GM11168 (cell line): ENCODE measurements around the gene CRHR2.

Experiments
- in situ Hi-C: fragments of 300-500 bp; cut with MboI; formaldehyde crosslinking; loops from one replicate; pipeline ENCODE4 v1.12.0; 2022; ENCODE audit warnings: low sequenced_read_pairs; ENCODE audit not compliant: unreplicated experiment

CRHR2 gene

DNA sequence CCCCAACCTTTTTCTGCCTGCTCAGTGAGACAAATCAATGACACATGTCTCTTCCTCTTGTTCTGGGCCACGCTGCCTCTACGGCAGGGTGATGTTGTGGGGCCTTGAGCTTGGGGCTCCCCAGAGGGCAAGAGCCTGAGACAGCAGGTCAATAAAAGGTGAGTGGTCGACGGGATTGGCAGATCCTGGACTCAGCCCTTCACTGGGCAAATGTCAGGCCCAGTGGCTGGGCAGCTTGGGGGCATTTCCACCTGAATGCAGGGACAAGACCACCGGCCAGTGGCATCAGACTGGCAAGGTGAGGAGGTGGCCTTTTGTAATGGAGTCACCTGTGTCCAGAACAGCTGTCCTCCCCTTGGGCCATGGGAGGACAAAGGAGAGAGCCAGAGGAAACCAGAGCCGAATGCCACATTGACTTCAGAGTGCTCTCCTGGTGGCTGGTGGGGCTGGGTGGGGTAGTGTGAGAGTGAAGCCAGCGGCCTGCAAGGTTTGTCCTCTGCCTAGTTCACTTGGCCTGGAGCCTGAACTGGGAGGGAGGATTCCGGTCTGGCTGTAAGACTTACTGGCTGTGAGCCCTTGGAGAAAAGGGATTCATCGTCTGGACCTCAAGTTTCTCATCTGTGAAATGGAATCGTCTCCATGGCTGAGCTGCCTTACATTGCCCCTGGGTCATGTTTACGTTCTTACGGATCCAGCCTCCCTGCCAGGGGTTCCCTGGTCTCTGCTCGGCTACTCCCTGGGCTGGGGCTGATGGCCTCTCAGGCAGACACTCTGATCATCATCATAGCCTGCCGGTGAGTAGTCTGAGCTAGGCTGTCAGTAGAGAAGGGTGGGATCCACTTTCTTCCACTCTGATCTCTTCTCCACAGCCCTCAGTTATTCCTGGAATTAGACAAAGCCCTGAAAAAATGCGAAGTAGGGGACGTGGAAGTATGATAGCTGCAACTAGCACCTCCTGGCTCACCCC, 25.4 kb upstream of the CRHR2 start:
- in situ Hi-C loops: no loop called here

DNA sequence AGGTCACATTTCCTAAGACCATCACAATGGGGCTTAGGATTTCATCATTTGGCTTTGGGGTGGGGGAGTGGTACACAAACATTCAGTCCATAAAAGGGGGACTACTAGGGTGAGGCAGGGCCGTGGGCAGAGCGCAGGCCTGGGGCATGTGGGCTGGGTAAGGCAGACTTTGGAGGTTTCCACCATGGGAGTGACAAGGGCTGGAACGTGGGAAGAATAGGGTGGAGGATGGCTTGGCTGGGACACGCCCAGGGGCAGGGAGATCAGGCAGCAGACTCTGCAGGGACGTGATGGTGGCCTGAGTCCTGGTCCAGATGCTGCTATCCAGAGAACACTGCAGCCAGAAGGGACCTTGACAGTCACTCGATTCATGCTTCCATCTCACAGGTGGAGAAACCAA, 24.7 kb upstream of the CRHR2 start:
- in situ Hi-C loops: no loop called here

DNA sequence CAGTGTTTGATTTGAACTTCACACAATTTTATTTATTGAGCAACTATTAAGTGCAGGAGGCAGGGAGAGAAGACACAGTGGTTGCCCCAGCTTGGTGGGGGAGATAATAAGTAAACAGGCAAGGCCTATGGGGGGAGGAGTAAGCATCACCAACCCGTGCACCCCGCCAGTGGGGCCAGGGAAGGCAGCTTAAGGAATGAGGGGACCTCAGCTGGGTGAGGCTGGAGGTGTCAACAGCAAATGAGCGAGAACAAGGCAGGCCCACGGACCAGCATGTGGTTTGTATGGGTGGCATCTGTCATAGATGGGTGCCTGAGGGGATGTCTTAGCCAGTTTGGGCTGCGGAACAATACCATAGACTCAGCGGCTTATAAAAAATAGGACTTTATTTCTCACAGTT, 24.1 kb upstream of the CRHR2 start:
- in situ Hi-C loops: no loop called here

DNA sequence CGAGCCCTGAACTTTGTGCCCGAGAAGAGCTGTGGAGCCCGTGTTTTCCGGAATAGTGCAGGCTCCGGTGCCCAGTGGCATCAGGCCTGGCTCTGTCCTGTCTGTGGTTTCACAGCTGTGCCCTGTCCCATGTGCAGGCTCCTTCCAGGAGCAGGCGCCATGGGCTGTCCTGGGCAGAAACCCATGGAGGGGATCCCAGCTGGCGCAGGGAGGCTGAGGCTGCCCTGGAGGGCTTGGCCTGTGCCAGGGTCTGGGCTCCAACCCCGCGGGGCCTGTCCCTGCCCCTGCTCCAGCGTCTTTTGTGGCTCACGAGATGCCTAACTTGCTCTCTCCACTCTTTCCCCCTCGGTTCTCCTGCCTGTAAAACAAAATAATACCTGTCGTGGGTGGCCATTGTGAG, 23.3 kb upstream of the CRHR2 start:
- in situ Hi-C loops: no loop called here

DNA sequence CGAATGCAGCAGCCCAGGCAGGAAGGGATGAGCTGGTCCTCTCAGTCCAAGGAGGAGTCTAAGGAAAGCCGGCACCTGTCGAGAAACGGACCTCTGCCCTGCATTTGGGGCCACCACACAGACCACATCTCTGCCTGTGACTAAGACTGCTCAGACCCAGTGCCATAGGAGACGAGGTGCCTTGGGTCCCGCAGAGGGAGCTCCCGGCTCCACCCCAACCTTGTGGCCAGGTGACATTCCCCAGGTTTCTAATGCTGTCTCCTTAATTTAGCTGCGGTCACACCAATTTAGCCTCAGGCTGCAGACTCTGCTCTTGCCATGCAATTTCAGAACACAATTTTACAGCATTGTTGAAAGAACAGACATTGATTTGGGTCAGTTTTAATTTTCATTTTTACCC, 22.8 kb upstream of the CRHR2 start:
- in situ Hi-C loops: no loop called here

DNA sequence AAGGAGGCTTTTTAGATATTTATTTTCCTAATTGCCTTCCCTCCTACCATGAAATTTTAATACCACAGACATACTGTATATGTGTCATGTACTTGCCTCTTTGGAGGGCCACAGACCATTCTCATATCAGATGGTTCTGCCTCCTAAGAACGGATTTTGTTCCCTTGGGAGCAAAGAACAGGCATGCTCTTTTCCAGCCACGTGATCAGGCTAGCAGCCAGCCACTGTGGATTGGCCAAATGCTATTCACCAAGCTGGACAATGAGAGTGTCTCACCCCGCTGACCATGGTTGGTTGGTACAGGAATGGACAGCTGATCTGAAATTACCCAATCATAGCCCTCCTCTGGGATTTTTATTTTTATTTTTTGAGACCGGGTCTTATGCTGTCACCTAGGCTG, 21.5 kb upstream of the CRHR2 start:
- in situ Hi-C loops: no loop called here

DNA sequence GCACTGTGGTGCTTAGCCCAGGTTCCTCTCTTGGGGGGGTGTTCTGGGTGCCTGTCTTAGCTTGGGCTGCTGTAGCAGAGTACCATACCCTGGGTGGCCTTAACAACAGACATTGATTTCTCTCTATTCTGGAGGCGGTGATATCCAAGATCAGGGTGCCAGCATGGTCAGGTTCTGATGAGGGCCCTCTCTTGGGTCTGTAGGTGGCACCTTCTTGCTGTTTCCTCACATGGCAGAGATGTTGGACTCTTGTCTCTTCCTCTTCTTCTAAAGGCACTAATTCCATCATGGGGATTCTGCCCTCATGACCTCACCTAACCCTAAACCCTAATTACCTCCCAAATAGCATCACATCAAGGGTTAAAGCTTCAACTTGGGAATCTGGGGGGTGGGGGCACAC, 19.9 kb upstream of the CRHR2 start:
- in situ Hi-C loops: no loop called here

DNA sequence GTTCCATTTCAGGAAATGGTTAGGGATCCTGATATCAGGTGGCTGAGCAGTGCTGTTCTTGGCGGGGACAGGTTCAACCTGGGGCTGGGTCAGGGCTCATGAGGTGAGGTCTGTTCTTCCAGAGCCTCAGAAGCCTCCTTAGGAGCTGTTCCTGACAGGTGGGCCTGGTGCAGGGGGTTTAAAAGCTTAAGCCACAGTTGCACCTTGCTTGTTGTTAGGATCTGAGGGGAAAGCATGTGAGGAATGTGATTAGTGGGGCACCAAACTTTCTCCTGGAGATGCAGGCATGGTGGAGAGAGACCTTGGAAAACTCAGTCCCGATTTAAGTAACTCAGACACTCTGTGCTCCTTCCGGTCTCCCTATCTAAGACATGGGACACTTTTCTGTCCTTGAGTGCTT, 18.7 kb upstream of the CRHR2 start:
- in situ Hi-C loops: no loop called here

DNA sequence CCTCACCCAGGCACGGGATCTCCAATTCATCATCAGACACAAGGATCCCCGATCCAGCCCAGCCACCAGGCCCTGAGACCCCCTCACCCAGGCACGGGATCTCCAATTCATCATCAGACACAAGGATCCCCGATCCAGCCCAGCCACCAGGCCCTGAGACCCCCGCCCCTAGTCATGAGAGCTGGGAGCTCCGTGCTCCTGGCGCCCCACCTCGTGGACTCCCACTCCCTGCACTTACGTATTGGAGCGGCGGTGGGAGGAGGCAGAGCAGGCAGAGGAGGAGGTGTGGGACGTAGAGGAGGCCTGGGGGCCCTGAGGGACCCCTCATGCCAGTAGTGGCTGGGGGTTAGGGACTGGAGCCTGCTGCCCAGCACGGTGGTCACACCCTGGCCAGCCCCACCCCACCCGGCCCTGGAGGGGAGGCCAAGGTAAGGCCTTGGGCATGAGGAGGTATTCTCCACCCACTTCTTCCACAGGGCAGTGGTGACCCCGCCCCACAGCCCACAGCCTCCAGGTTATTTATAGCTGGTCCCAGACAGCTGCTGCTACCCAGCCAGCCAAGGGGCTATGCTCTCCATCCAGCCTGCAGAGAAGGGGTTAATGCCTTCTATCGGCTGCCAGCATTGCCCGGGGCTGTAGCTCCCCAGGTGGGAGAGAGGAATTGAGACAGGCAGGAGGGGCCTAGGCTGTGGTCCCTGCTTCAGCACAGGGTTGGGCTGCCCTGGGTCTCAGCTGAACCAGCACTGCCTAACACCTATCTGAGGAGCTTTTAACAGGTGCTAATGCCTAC, 17.6 kb upstream of the CRHR2 start:
- in situ Hi-C loops: no loop called here

DNA sequence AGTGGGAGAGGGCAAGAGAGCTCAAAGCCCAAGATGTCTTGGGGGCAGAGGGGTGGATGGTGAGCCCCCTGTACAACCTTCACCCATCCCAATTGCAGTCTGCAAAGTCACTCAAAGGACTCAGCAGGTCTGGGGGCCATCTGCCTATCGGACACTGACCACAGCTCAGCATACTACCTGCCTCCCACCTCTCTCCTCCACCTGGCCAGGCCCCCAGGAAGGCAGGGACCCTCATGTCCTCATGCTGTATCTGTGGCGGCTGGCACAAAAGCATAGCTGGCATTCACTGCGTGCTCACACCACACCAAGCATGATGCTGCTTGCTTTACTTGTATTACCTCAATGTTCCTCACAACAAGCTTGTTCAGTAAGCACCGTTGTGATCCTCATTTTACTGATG, 16.2 kb upstream of the CRHR2 start:
- in situ Hi-C loops: no loop called here

DNA sequence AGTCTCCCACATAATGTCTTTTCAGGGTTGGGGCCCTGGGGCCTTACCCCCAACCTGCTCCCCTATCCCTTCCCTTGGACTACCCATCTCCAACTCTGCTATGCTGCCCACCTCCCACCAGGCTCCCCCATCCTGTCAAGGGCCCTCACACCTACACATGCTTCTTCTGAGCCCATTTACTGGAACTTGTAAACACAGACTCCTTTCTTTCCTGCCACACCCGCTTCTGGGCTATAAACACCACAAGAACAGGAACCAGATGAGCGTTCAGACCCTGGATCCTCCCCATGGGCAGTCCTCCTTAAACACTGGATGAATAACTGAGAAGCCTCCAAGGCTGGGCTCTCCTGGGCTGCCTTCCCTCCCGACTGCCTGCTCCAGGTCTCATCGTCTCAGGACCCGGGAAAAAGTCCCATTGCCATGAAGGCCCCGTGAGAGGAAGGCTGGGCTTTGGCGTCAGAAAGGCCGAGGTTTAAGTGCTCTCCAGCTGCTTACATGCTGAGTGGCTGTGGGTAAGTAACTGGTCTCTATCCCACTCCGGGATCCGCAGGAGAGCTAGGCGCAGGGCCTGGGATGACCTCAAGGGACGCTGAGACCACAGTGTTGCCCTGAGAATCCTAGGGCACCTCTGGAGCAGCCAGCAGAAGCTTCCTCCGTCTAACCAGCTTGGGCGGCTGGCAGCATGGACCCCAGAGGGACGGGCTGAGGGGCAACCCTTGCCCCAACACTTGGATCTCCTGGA, 15.6 kb upstream of the CRHR2 start:
- in situ Hi-C loops: no loop called here

DNA sequence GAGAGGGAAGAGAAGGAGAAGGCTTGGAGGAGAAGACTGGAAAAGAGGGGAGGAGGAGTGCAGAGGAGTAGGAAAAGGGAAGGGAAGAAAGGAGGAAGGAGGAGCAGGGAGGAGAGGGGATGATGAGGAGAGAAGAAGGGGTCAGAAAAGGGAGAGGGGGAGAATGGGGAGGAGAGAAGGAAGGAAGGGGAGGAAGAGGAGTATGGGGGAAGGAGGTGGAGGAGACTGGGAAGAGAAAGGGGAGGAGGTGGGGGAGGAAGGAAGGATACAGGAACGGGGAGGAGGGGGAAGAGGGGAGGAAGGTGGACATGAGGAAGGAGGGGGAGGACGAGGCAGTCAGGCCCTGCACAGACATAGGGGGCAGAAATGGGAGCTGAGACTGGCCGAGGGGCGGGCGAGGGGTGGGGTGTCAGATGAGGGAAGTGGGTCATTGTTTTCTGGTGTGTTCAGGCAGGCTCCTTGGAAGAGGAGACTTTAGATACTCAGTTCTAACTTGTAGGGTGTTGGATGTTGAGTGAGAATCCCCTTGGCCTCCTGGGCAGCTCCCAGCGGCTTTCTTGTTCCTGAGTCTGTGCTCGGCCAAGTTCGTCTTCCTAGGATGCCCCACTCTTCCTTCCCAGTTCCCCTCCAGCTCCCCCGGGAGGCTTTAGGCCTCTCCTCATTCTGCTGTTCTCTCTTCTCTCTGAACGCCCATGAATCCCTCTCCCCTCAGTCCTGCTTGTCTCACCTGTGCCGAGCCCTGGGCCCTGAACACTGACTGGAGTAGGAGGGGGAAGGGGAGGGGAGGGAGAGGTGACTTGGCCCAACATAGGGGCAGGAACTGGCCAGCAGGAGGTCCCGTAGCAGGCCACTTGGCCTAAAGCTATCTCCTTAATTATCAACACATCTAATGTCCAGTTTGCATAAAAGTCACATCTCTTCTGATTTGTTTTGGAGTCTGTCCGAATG, 12.8 kb upstream of the CRHR2 start:
- in situ Hi-C loops: no loop called here

DNA sequence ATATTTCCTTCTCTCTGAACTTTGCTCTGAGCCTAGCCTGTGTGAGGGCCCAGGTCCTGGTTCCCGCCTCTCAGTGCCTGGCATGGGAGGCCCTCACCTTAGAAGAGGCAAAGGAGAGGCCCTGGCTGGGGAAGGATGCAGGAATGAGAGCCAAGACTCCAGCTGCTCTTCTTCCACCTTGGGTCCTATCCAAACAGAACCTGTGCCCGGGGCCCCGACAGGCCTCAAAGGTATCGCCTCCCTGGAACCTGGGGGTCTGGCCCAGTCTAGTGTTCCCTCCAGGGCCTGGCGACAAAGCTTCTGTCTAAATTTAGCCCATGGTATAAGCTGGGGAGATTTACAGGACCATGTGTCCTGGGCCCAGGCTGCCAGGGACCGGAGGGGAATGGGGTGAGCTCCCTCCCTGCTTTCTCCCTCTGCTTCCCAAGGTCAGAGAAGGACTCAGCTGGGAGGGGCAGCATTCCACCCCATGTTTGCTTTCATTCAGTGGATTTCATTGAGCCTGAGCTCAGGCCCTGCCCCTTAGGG, 12.0 kb upstream of the CRHR2 start:
- in situ Hi-C loops: no loop called here

DNA sequence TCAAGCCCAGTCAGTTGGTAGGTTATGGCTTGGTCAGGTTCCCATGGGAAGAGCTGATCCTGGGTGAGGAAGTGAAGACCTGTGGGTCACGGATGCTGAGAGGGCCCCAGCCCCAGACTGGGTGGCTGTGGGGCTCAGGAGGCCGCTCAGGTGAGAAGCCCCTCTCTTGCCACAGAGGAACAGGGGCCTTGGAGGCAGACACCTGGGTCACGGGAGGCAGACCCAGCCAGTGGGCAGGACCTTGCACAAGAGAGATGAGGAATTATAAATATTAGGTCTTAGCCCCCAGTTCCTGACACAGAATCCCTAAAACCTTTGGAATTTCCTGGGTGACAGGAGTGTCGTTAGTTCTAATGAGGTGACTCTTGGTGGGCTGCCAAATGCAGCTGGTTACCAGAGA, 10.6 kb upstream of the CRHR2 start:
- in situ Hi-C loops: no loop called here

DNA sequence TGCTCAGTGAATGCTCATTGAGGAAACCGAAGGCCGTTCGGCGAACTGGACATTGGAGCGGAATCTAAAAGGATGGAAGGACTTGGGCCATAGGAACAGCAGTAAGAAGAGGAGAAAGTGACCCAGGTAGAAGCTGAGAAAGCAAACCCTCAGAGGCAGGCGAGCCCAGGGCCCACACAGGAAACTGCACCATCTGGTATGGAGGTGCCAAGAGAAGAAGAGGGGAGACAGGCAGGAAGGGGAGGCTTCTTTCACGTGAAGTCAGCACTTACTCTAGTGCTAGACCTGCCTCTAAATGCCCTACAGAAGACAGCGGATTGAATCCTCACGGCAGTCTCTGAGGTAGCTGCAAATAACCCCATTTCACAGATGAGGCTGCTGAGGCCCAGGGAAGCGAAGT, 10.2 kb upstream of the CRHR2 start:
- in situ Hi-C loops: no loop called here

DNA sequence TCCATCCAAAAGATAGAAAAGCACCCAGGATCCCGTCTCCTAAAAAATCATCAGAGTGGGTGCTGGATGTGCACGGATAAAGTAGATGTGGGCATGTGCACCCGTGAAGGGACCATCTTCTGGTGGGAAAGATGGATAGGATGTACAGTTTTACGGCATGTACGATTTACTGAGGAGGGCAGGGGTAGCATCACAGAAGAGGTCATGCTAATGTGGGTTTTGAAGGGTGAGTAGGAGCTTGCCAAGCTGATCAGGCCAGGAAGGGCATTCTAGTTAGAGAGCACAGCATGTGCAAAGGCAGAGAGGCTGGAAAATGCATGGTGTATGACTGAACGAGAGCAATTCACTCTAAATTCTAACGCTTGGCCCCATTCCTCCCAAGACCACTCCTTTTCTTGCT, 7.8 kb upstream of the CRHR2 start:
- in situ Hi-C loops: no loop called here

DNA sequence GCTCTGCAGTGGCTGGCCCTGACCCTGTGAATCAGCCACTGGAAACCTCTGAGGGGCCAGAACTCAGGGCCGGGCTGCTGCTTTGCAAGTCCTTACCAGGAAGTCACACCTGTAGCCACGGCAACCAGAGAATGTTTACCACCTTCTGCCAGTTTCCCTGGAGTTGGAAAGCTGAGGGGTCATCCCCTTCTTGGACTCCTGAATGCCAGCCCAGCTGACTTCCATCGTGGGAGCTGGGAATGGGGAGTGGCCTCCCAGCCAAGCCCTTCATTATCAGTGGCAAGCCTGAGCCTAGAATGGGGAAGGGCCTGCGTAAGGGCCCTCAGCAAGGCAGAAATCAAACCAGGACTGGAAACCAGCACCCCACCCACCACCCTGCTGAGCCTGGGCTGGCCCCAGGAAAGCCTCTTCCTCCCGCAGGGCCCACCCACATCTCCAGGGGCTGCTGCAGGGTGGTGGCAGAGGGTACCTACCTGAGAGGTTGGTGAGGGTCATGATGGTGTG, 6.5 kb upstream of the CRHR2 start:
- in situ Hi-C loops: no loop called here

DNA sequence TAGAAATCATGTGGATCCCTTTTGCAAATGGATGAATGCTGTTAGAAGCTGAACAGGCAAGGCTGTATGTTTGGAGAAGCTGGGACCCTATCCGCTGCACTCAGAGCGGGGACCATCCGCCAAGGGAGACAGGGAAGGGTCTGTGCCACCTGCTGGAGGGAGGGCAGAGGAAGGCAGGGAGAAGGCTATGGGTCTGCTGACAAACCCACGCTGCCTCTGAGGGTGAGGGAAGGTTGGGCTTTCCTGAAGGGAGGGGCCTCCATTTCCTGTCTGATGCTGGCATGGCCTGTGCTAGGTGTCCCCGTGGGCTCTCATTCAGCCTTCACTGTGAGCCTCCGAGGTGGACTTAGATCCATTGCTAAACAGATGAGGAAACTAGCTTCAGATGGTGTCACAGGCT, 5.3 kb upstream of the CRHR2 start:
- in situ Hi-C loops: no loop called here

DNA sequence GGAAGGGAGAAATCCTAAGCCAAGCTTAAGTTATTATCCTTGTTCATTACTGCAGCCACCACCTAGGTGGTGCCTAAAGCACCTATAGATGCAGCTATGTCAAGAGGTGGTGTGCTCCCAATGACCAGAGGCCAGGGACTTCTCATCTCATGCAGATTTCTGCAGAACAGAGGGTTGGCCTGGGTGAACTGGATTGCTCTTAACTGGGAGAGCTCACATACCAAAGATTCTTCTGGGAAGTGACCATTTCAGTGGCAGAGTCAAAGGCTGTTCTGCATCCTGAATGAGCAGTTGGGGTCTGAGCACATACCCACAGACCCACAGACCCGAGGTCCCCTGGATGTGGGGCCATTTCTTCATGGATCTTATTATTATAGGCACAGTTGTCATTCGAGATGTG, 2.1 kb upstream of the CRHR2 start:
- in situ Hi-C loops: no loop called here
